Motor neuron (in vitro differentiated cells): ENCODE results near the gene SPTBN2. TPM values are rescaled to one million over a fixed set of nuclear protein-coding genes. Genes with fewer than 3 reads are reported as not detected.
"Not testable (repeated sequence)": the region's sequence is repeated elsewhere in the genome, so short reads cannot be mapped to it uniquely, and the experiment has no call there.

Experiments
- ATAC-seq, 8 experiments: fragments of 200-7000 bp; cut with Tn5 transposase; replicated peaks in 6 of 8; 2 replicates each; pipeline ENCODE4 v1.8.0; 2021; ENCODE audit warnings: mild to moderate bottlenecking in 8 of 8, moderate library complexity in 8 of 8
- H3K27ac ChIP-seq, 2 donors: fragments of 250-450 bp; sonication (Bioruptor Pico); 2 replicates each; pipeline ENCODE4 v1.9.0; 2021; ENCODE audit warnings: antibody characterized with exemption in 2 of 2, mild to moderate bottlenecking in 2 of 2, moderate library complexity in 1 of 2
- H3K4me1 ChIP-seq, 2 donors: fragments of 250-450 bp; sonication (Bioruptor Pico); replicated peaks in 1 of 2; 2 replicates each; pipeline ENCODE4 v1.6.1; 2021; ENCODE audit warnings: antibody characterized with exemption in 2 of 2, mild to moderate bottlenecking in 2 of 2, moderate library complexity in 1 of 2
- H3K4me3 ChIP-seq, 5 donors: fragments of 250-450 bp; sonication (Bioruptor Pico); 2 replicates each; pipeline ENCODE4 v1.9.0; 2021; ENCODE audit warnings: antibody characterized with exemption in 5 of 5, mild to moderate bottlenecking in 5 of 5, moderate library complexity in 4 of 5
- WGBS, 10 experiments: fragments of 450-650 bp; shearing (Covaris generic); methylation state at CpG; one replicate each; pipeline ENCODE4 v1.0.0; 2022; 5-methylcytosine and 5-hydroxymethylcytosine counted together
- in situ Hi-C, 9 experiments: fragments of 400-800 bp; cut with MboI; loops; one replicate each; pipeline ENCODE4 v1.15.0; 2021; ENCODE audit warnings: low sequenced_read_pairs in 9 of 9, low pct_unique_long_range_greater_than_20kb in 2 of 9; ENCODE audit not compliant: unreplicated experiment in 9 of 9
- total RNA-seq, 8 experiments: library from RNA; unstranded; fragments of 300-600 nt; gene quantifications; 2 replicates each; pipeline versions ENCODE4 v1.2.3 to v1.2.4, GENCODE V29; 2022

SPTBN2 gene
- total RNA-seq, 8 experiments from 2014 or later, result 2.4 to 99.4 (median 62.6) TPM

DNA sequence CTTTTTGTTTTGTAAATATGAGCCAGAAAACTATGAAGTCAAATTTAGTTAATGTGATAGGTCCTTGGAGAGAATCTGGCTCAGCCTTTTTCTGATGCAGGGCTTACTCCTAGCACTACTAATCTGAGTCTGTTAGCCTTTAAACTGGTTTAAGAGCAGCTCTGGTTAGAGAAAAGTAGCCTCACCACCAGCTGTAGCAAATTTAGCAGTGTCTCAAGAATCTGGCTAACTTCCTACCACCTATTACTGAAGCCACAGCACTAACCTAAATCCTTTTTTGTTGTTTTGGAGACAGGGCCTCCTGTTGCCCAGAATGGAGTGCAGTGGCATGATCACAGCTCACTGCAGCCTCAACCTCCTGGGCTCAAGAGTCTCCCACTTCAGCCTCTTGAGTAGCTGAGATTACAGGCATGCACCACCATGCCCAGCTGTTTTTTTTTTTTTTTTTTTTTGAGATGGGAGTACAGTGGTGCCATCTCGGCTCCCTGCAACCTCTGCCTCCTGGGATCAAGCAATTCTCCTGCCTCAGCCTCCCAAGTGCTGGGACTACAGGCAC lies 65.2 kb downstream of the SPTBN2 start:
- ATAC-seq, result no peak
- Histone ChIP-seq H3K4me3 (no peak overlapping the region), H3K4me1 (peaks cover 4 to 13% of the 10 kb centered on the region in 2 donors), H3K27ac (no peak overlapping the region)
- 100% methylated on average over 1 of the region's 1 CpG; no CpG with 5 or more reads in 8 of the 10 experiments for WGBS, 10 experiments
- in situ Hi-C loops, result no loop called here

DNA sequence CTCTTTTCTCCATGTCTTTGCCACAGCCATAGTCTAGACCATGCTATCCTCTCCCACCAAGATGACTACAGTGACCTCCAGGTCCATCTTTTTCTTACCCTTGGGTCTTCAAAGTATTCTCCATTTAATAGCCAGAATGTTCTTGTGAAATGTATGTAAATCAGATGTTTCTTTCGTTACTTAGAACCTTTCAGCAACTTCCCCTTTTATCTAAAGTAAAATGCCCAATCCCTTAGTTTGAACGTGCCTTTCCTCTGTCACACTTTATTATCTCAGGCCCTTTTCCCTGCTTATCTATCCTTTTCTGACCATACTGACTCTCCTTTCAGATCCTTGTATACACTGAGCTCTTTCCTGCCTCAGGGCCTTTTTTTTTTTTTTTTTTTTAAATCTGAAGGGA lies 69.3 kb downstream of the SPTBN2 start:
- in situ Hi-C loops, result no loop called here
- WGBS, 10 experiments, result 69 to 100% (median 89%) methylated on average over 1 to 2 of the region's 2 CpGs
- H3K4me1 ChIP-seq, result no peaks in the 10 kb centered on the region
- no peak overlapping the region for H3K27ac ChIP-seq
- no peak for ATAC-seq
- no peak overlapping the region for H3K4me3 ChIP-seq

DNA sequence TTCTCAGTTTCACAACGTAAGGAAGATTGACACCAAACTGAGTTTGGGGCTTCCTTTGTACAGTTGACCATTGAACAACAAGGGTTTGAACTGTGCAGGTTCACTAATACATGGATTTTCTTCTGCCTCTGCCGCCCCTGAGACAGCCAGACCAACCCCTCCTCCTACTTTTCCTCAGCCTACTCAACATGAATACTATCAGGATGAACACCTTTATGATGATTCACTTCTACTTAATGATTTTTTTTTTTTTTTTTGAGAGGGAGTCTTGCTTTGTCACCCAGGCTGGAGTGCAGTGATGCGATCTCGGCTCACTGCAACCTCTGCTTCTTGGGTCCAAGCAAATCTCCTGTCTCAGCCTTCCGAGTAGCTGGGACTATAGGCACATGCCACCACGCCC lies 75.9 kb downstream of the SPTBN2 start:
- H3K27ac ChIP-seq, result no peak overlapping the region
- 66 to 100% (median 93%) methylated on average over 1 to 6 of the region's 6 CpGs for WGBS, 10 experiments
- in situ Hi-C loops, result no loop called here
- no peaks in the 10 kb centered on the region for H3K4me1 ChIP-seq
- H3K4me3 ChIP-seq, result no peak overlapping the region
- peak in 4 of 8 experiments; percentile 5 to 25 (median 15) for ATAC-seq

DNA sequence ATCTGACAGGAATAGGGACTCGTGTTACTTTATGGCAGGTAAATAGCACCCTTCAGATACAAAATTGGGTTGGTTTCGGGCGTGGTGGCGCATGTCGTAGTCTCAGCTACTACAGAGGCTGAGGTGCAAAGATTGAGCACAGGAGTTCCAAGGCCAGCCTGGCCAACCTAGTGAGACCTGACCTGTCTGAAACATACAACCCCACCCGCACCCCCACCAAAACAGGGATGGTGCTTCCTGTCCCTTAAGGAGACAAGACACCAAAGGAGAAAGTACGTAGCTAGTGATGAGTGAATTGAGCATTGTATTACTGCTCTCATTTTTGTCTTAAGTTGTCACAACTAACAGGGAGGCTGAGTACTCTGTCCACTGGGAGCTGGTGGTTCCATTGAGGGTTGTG lies 76.4 kb downstream of the SPTBN2 start:
- peak in 2 of 8 experiments; percentile 4 to 9 for ATAC-seq
- H3K4me3 ChIP-seq, result no peak overlapping the region
- H3K27ac ChIP-seq, result no peak overlapping the region
- no peaks in the 10 kb centered on the region for H3K4me1 ChIP-seq
- 85 to 100% (median 100%) methylated on average over 1 to 6 of the region's 7 CpGs; no CpG with 5 or more reads in 2 of the 10 experiments for WGBS, 10 experiments
- in situ Hi-C loops, result no loop called here

DNA sequence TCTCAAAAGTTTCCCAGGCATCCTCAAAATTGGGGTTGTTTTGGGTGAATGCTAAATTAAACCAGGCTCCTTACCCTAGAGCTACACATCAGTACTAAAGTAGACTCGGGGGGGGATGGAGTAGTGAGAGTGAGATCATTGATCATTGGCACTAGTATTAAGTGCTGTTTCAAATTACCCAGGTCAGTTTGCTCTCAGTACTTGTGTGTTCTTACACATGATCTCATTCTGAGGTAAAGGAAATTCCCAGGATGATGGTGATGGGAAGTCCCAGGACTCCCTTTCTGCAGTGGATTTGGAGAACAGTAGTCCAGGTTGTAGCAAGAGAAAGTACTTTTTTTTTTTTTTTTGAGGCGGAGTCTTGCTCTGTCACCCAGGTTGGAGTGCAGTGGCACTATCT lies 78.0 kb downstream of the SPTBN2 start:
- H3K4me1 ChIP-seq, result peaks cover 0 to 3% of the 10 kb centered on the region in 2 donors
- H3K4me3 ChIP-seq, result no peak overlapping the region
- ATAC-seq, result peak in 1 of 8 experiments; percentile 14
- H3K27ac ChIP-seq, result no peak overlapping the region
- in situ Hi-C loops, result no loop called here
- 17 to 100% (median 86%) methylated on average over 1 of the region's 2 CpGs; no CpG with 5 or more reads in 7 of the 10 experiments for WGBS, 10 experiments

DNA sequence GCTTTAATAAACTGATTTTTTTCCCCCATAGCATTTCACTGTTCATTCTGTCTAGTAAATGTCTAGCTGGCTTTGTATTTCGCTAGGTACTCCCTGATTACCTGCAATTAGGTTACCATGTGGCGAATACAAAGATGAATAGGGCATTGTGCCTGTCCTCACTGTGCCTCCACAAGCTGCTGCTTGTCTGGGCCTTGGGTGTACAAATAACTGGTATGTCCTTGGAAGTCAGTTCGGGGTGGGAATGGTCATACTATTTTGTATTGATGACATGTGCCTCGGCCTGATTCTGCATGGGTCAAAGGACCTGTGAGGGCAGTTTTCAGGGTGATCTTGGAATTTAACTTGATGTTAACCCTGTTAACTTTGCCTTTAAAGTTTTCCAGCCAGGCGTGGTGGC lies 79.1 kb downstream of the SPTBN2 start:
- no peak overlapping the region for H3K4me3 ChIP-seq
- no peak for ATAC-seq
- no peak overlapping the region for H3K27ac ChIP-seq
- WGBS, 10 experiments, result 83 to 100% (median 99%) methylated on average over 1 to 5 of the region's 5 CpGs; no CpG with 5 or more reads in 2 of the 10 experiments
- H3K4me1 ChIP-seq, result peaks cover 4 to 12% of the 10 kb centered on the region in 2 donors
- in situ Hi-C loops, result no loop called here

DNA sequence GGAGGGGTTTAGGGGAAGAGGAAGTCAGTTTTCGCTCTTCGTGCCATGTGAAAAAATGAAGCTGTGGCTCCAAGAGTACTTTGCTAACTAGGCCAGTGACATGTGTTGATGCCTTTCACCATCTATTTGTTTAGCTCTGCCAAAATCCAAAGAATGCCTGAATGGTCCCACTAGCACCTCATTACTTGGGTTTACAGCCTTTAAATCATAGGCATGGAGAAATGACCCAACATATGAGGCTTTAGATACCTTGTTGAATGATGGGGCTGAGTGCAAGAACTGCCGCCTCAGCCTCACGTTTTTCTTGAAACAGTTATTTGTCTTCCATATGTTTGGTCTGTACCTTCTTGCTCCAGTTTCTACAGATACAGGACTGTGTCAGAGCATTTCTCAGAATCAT lies 82.2 kb downstream of the SPTBN2 start:
- no peak for ATAC-seq
- Histone ChIP-seq H3K4me3 (no peak overlapping the region), H3K27ac (no peak overlapping the region), H3K4me1 (peaks cover 32 to 43% of the 10 kb centered on the region in 2 donors)
- in situ Hi-C loops, result no loop called here
- 86 to 100% (median 99%) methylated on average over 1 to 4 of the region's 4 CpGs for WGBS, 10 experiments

DNA sequence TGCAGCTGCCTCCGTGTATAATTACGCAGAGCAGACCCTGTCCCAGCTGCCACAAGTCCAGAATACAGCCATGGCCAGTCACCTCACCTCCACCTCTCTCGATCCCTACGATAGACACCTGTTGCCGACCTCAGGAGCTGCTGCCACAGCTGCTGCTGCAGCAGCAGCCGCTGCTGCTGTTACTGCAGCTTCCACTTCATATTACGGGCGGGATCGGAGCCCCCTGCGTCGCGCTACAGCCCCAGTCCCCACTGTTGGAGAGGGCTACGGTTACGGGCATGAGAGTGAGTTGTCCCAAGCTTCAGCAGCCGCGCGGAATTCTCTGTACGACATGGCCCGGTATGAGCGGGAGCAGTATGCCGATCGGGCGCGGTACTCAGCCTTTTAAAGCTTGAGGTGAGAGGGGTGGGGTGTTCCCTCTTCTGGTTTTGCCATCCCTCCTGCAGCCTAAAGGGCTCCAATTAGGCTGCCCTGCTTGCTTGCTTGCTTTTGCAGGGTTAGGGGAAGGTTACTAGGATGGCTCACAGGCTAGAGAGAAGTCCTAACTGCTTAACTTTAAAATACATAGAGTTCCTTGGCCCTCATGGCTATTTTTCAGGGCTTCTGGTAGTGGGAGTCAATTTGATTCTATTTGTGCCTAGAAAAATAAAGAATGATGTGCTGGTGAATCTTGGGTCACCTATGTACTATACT lies 85.1 kb downstream of the SPTBN2 start:
- no peak overlapping the region for H3K27ac ChIP-seq
- no peak overlapping the region for H3K4me3 ChIP-seq
- in situ Hi-C loops, result no loop called here
- no peak for ATAC-seq
- WGBS, 10 experiments, result 80 to 99% (median 97%) methylated on average over 2 to 12 of the region's 24 CpGs; no CpG with 5 or more reads in 7 of the 10 experiments
- peaks cover 53 to 55% of the 10 kb centered on the region in 2 donors for H3K4me1 ChIP-seq

DNA sequence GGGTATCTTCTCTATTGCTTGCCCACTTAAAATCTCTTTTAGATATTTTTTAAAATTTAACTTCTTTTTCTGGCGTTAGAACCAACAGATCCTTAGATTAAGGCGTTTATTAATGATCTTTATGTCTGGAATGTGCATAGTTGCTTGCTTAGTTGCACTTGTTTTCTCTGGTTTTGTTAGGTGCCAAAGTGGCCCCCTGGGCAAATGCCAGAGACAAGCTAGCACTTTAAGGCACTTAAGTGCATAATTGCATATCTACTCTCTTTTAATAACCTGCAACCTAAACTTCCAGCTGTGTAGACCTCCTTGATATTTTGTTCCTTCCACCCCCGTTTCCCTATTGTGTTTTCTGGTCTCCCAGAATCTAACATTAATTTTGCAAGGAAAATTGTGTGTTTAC lies 87.2 kb downstream of the SPTBN2 start:
- peaks cover 62% of the 10 kb centered on the region in 2 donors for H3K4me1 ChIP-seq
- ATAC-seq, result no peak
- H3K4me3 ChIP-seq, result peak overlapping the region; percentile 18 to 97 (median 80)
- no peak overlapping the region for H3K27ac ChIP-seq
- in situ Hi-C loops, result no loop called here
- WGBS, 10 experiments, result 0 to 65% (median 33%) methylated on average over 1 to 3 of the region's 3 CpGs; no CpG with 5 or more reads in 1 of the 10 experiments

DNA sequence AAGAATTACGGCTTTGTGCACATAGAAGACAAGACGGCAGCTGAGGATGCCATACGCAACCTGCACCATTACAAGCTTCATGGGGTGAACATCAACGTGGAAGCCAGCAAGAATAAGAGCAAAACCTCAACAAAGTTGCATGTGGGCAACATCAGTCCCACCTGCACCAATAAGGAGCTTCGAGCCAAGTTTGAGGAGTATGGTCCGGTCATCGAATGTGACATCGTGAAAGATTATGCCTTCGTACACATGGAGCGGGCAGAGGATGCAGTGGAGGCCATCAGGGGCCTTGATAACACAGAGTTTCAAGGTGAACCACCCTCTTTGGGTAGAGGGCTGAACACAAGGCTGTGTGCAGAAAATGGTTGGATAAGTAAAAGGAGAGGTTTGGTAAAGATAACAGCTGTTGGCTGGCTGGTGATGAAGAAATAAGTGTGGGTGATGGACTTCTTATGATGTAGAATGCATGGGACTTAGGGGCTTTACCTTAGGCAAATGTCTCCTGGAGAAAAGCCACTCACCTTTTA lies 89.1 kb downstream of the SPTBN2 start:
- Histone ChIP-seq H3K4me1 (peaks cover 49 to 57% of the 10 kb centered on the region in 2 donors), H3K4me3 (peak overlapping the region; percentile 69 to 97 (median 89)), H3K27ac (peak overlapping the region in 1 of 2 donors; percentile 97)
- 63 to 65% methylated on average over 3 to 4 of the region's 10 CpGs; no CpG with 5 or more reads in 8 of the 10 experiments for WGBS, 10 experiments
- in situ Hi-C loops, ATAC-seq: not testable (repeated sequence)

DNA sequence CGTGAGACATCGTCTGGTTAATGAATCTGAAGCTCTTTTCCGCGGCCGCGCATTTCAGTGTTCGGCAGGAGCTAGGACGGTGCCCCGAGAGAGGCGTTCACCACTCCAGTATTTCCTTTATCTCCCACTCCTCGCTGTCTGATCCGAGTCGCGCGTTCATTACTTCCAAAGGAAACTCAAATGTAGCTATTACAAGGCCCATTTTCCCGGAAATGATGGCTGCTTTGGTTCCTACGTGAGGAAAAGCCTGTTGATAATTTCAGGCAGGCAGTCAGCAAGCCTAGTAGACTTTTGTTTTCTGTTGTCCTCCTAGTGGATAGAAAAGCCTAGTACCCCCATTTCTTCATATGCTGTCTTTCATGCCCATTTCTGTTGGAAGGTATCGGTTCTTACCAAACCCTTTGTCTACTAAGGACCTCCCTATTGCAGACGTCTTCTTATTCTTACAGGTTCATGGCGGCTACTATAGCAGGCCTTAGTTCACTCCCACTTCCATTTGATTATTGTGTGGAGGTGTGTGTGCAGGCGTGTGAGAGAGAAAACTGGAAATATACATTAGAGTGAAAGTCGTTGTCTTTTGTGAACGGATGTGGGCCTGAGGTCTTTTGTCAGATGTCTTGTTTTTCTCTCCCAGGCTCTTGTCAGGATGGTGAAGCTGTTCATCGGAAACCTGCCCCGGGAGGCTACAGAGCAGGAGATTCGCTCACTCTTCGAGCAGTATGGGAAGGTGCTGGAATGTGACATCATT lies 89.8 kb downstream of the SPTBN2 start:
- ATAC-seq, result peak in 3 of 8 experiments; percentile 0 to 3 (median 1)
- peaks cover 43 to 51% of the 10 kb centered on the region in 2 donors for H3K4me1 ChIP-seq
- in situ Hi-C loops, result no loop called here
- WGBS, 10 experiments, result 0 to 40% (median 0%) methylated on average over 1 to 17 of the region's 27 CpGs; no CpG with 5 or more reads in 1 of the 10 experiments
- H3K27ac ChIP-seq, result peak overlapping the region; percentile 97 to 98
- peak overlapping the region; percentile 69 to 97 (median 89) for H3K4me3 ChIP-seq

DNA sequence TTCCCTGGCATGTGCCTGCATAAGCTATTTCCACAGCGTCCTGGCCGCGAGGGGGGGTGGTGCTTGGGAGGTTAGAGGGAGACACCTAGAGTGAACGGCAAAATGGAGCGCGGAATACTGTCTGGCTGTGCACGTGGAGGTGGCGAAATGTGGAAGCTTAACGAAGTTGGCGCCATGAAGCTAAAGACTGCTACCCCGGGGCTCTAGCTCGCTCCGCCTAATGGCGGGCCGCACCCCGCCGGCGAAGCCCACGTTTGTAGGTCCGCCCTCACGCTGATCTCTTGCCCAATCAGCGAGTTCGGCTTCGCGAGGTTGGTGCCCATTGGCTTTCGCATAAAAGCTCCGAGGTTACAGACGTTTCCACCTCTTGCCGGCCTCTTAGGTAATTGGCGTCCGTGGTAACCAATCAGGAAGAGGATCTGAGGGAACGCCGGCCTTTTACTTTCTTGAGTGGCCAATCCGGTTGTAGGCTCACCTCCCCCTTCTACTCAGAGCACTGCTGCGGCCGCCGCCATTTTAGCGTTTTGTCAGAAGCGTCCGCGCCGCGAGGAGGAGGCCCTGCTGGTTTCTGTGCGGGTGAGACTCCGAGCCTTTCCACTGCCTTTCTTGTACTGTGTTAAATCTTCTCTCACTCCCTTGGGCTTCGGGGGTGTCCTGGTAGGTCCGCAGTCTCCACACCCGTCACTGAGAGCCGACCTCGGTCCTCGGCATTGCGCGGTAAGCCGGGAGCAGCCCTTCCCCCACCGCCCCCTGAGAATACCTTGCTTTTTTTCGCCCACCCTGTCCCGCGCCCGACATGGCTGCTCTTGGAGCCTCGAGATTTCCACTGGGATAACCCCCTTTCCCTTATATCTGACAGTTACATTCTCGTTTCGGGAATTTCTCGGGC lies 90.6 kb downstream of the SPTBN2 start, which contains the start of gene RBM4:
Gene RBM4 (plus strand): TSS at position 527 of the 889 bp plus-strand sequence. CDS start 1,009 bp downstream, outside the sequence.
- in situ Hi-C loops, result no loop called here
- H3K27ac ChIP-seq, result peak within 1 kb of the TSS; percentile 97 to 98
- WGBS, 10 experiments, result 0 to 3% (median 0%) methylated on average over 2 to 31 of the region's 63 CpGs; no CpG with 5 or more reads in 2 of the 10 experiments
- H3K4me3 ChIP-seq, result peak within 1 kb of the TSS; percentile 69 to 97 (median 89)
- H3K4me1 ChIP-seq, result peaks cover 35 to 43% of the 10 kb centered on the region in 2 donors
- ATAC-seq, result peak; percentile 92 to 97 (median 94)
